K562 (cell line): ENCODE measurements around the gene TUT4. TPM values are rescaled to one million over a fixed set of nuclear protein-coding genes. Genes with fewer than 3 reads are reported as not detected.

Experiments
- ATAC-seq: fragments of 200-7000 bp; cut with Tn5 transposase; 3 replicates; pipeline ENCODE4 v1.9.1; 2020; ENCODE audit warnings: moderate library complexity
- BruUV-seq: library from RNA; stranded (reverse); fragments of 400-500 nt; replicated peaks from 2 replicates; lab custom pipeline; 2021; lab: Mats Ljungman, UMichigan
- CTCF ChIA-PET: fragments of 300-600 bp; formaldehyde crosslinking; extraction: SDS; loops from one replicate; lab custom pipeline; 2021; ENCODE audit warnings: low intra/inter-chr PET ratio; lab: Yijun Ruan, JAX
- POLR2A ChIA-PET: fragments of 300-600, 350-650 bp; sonication (Branson Sonifier 250); formaldehyde crosslinking; extraction: SDS; loops from one replicate; lab custom pipeline; 2021; ENCODE audit warnings: antibody characterized with exemption, inconsistent platforms; lab: Yijun Ruan, JAX
- DNase-seq, 4 experiments: peaks; one replicate each; pipeline versions ENCODE4 v3.0.0 to v3.0.0-alpha.2; 2011 to 2018; ENCODE audit warnings: low spot score in 3 of 4, mixed read lengths in 3 of 4; ENCODE audit errors: extremely low read depth in 1 of 4
- FAIRE-seq: peaks from 2 replicates; lab custom pipeline; 2011; peaks lifted over from hg19 to GRCh38; lab: Jason Lieb, UNC
- H2AFZ ChIP-seq: 2 replicates; pipeline ENCODE4 v1.6.0; 2011; ENCODE audit warnings: low read depth, low read length, control low read depth, inconsistent platforms
- H3K27ac ChIP-seq: fragments of 200-600 bp; 3 replicates; pipeline ENCODE4 v1.8.0; 2011; ENCODE audit warnings: low read depth, mild to moderate bottlenecking, control low read depth, inconsistent platforms, low read length, moderate library complexity, mixed read lengths; ENCODE audit errors: extremely low read depth
- H3K27me3 ChIP-seq, 2 experiments: fragments of 300-600 bp in 1 of 2; 2 replicates in 1 of 2; 3 replicates in 1 of 2; pipeline versions ENCODE4 v1.6.0 to v1.8.0; 2011; ENCODE audit warnings: inconsistent platforms in 2 of 2, low read length in 2 of 2, mild to moderate bottlenecking in 1 of 2, mixed read lengths in 1 of 2, moderate library complexity in 1 of 2; ENCODE audit not compliant: control insufficient read depth in 2 of 2, insufficient read depth in 2 of 2
- H3K36me3 ChIP-seq: fragments of 300-600 bp; 3 replicates; pipeline ENCODE4 v1.8.0; 2011; ENCODE audit warnings: mild to moderate bottlenecking, low read length, inconsistent platforms; ENCODE audit not compliant: control insufficient read depth, insufficient read depth
- H3K4me1 ChIP-seq, 2 experiments: fragments of 200-600 bp in 1 of 2; replicated peaks in 1 of 2; 2 replicates in 1 of 2; 3 replicates in 1 of 2; pipeline versions ENCODE4 v1.5.1 to v1.8.0; 2011; ENCODE audit warnings: inconsistent platforms in 2 of 2, low read length in 2 of 2, mild to moderate bottlenecking in 1 of 2, mixed read lengths in 1 of 2, moderate library complexity in 1 of 2; ENCODE audit not compliant: control insufficient read depth in 2 of 2, insufficient read depth in 2 of 2
- H3K4me2 ChIP-seq: 2 replicates; pipeline ENCODE4 v1.6.1; 2011; ENCODE audit warnings: low read length, control low read depth, inconsistent platforms, mixed read lengths; ENCODE audit not compliant: insufficient read depth
- H3K4me3 ChIP-seq: fragments of 200-600 bp; sonication (generic), shearing (Covaris generic); 2 replicates; pipeline ENCODE4 v1.5.1; 2016; ENCODE audit warnings: control low read depth, inconsistent platforms
- H3K79me2 ChIP-seq: fragments of 200-600 bp; 3 replicates; pipeline ENCODE4 v1.8.0; 2011; ENCODE audit warnings: low read length, inconsistent platforms; ENCODE audit not compliant: control insufficient read depth, insufficient read depth
- H3K9ac ChIP-seq, 2 experiments: 2 replicates each; pipeline versions ENCODE4 v1.6.0 to v1.6.1; 2011; ENCODE audit warnings: low read depth in 2 of 2, low read length in 2 of 2, control low read depth in 1 of 2, inconsistent platforms in 1 of 2, mild to moderate bottlenecking in 1 of 2, mixed read lengths in 1 of 2; ENCODE audit not compliant: insufficient read depth in 1 of 2
- H3K9me1 ChIP-seq: one replicate; pipeline ENCODE4 v1.6.0; 2011; ENCODE audit warnings: inconsistent platforms, mild to moderate bottlenecking, low read length, moderate library complexity; ENCODE audit not compliant: control insufficient read depth, insufficient read depth
- H3K9me3 ChIP-seq: replicated peaks from 2 replicates; pipeline ENCODE4 v1.5.1; 2011; ENCODE audit warnings: low read depth, low read length, inconsistent platforms; ENCODE audit not compliant: control insufficient read depth, insufficient read depth
- H4K20me1 ChIP-seq: replicated peaks from 2 replicates; pipeline ENCODE4 v1.6.1; 2011; ENCODE audit warnings: low read length, inconsistent platforms, mixed read lengths; ENCODE audit not compliant: control insufficient read depth, insufficient read depth
- ARNT ChIP-seq, 2 experiments: fragments of 450-650 bp; IDR thresholded peaks; 2 replicates each; pipeline ENCODE4 v1.6.1; 2016; ENCODE audit warnings: mild to moderate bottlenecking in 1 of 2
- CEBPB ChIP-seq: fragments of 450-650 bp; IDR thresholded peaks from 2 replicates; pipeline ENCODE4 v1.6.1; 2016; ENCODE audit warnings: missing genetic modification characterization, missing compliant biosample characterization
- CEBPG ChIP-seq, 3 experiments: fragments of 200-800 bp in 1 of 3; sonication (Bioruptor generic) in 1 of 3; sonication (generic) in 1 of 3; formaldehyde crosslinking in 1 of 3; IDR thresholded peaks in 2 of 3; conservative IDR thresholded peaks in 1 of 3; 2 replicates each; pipeline versions ENCODE4 v1.6.1 to v1.8.0; 2016 to 2022; ENCODE audit warnings: missing compliant biosample characterization in 2 of 3, missing genetic modification characterization in 2 of 3, mild to moderate bottlenecking in 1 of 3, missing genetic modification reagents in 1 of 3
- CXXC5 ChIP-seq: fragments of 250-450 bp; sonication (Bioruptor Pico); IDR thresholded peaks from 2 replicates; pipeline ENCODE4 v1.8.0; 2022; ENCODE audit warnings: inconsistent platforms, mild to moderate bottlenecking, moderate library complexity
- GATAD2A ChIP-seq: fragments of 450-650 bp; IDR thresholded peaks from 2 replicates; pipeline ENCODE4 v1.6.1; 2017
- KAT7 ChIP-seq: sonication (generic); formaldehyde crosslinking; IDR thresholded peaks from 2 replicates; pipeline ENCODE4 v1.8.0; 2022; ENCODE audit warnings: missing genetic modification reagents, mild to moderate bottlenecking, borderline replicate concordance
- NCOR1 ChIP-seq: fragments of 450-650 bp; IDR thresholded peaks from 2 replicates; pipeline ENCODE4 v1.6.1; 2016; ENCODE audit warnings: mild to moderate bottlenecking, moderate library complexity
- PCBP1 ChIP-seq: fragments of 200-400 bp; formaldehyde crosslinking; IDR thresholded peaks from 2 replicates; pipeline ENCODE4 v1.6.1; 2018; ENCODE audit warnings: mild to moderate bottlenecking, low read depth, low read length; ENCODE audit not compliant: poor library complexity, severe bottlenecking
- PREB ChIP-seq: sonication (generic); formaldehyde crosslinking; IDR thresholded peaks from 2 replicates; pipeline ENCODE4 v1.8.1; 2023; ENCODE audit warnings: mild to moderate bottlenecking, missing genetic modification reagents
- ZHX1 ChIP-seq: fragments of 150-350 bp; conservative IDR thresholded peaks from 2 replicates; pipeline ENCODE4 v1.6.1; 2014; ENCODE audit warnings: low read length
- ZNF165 ChIP-seq: fragments of 250-450 bp; sonication (Bioruptor Pico); IDR thresholded peaks from 2 replicates; pipeline ENCODE4 v1.4.0; 2020; ENCODE audit warnings: borderline replicate concordance
- WGBS: fragments of 100-300 bp; shearing (Covaris generic); methylation state at CpG from one replicate; pipeline ENCODE4 v1.1.6; 2016; ENCODE audit warnings: low coverage, mixed read lengths; ENCODE audit not compliant: insufficient coverage; ENCODE audit errors: missing lambda C conversion rate; 5-methylcytosine and 5-hydroxymethylcytosine counted together
- in situ Hi-C: fragments of 300-500 bp; cut with MboI; formaldehyde crosslinking; loops from 4 replicates; pipeline ENCODE4 v1.15.0; 2018; ENCODE audit warnings: inconsistent platforms, mixed read lengths
- intact Hi-C: fragments of 100-400 bp; cut with micrococcal nuclease; formaldehyde crosslinking; loops from 2 replicates; pipeline ENCODE4 v1.14.2; 2022
- polyA plus RNA-seq, 8 experiments: library from polyadenylated mRNA; depleted of rRNA in 4 of 8; stranded (reverse) in 5 of 8; unstranded in 3 of 8; fragments of >200 nt; fragmentation: Nextera tagmentation in 2 of 8; fragmentation: Illumina TruSeq in 1 of 8; extraction: Ambion mirVana in 2 of 8; extraction: Trizol in 1 of 8; gene quantifications; 2 replicates each; pipeline versions ENCODE4 v1.2.1 to v1.2.3, GENCODE V29; 2011 to 2014; ENCODE audit warnings: inconsistent platforms in 1 of 8, missing spikeins in 1 of 8
- total RNA-seq, 7 experiments: library from RNA; depleted of rRNA in 6 of 7; stranded (reverse); fragments of >200 nt in 6 of 7; fragmentation: Illumina TruSeq in 2 of 7; extraction: Trizol in 2 of 7; gene quantifications; 2 replicates each; pipeline versions ENCODE4 v1.2.1 to v1.2.3, GENCODE V29; 2011 to 2021; ENCODE audit warnings: low replicate concordance in 1 of 7
- TF ChIP-seq, protein P1 (sequence below): fragments of 250-450 bp; sonication (Bioruptor Pico); IDR thresholded peaks from 2 replicates; pipeline ENCODE4 v1.9.0; 2021; ENCODE audit warnings: mild to moderate bottlenecking, inconsistent platforms

The TUT4 gene
- total and polyA plus RNA-seq, 9 of the 15 experiments (the other 6 are each of a cell fraction or from before 2014, with no cell fraction given) = 15.8 to 53.5 (median 36.7) TPM

DNA sequence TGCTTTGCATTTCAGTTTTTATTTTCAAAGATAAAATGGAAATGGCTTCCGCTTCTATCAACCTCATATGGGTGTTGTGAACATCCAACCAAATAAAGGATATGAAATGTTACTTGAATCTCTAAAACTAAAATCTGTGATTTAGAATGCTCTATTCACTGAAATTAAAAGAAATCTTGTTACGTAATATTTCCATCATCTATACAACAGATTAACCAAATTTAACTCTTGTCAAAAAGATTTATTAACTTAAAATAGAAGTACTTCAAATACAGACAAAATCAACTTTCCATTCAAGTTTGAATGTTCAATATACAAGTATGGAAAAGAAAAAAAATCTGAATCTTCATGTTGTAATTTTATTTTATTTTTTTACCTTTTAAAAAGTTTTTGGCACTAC, 129.8 kb downstream of the TUT4 start:
- 93% methylated on average over 2 of the region's 2 CpGs for WGBS
- TF ChIP-seq, protein P1, sequence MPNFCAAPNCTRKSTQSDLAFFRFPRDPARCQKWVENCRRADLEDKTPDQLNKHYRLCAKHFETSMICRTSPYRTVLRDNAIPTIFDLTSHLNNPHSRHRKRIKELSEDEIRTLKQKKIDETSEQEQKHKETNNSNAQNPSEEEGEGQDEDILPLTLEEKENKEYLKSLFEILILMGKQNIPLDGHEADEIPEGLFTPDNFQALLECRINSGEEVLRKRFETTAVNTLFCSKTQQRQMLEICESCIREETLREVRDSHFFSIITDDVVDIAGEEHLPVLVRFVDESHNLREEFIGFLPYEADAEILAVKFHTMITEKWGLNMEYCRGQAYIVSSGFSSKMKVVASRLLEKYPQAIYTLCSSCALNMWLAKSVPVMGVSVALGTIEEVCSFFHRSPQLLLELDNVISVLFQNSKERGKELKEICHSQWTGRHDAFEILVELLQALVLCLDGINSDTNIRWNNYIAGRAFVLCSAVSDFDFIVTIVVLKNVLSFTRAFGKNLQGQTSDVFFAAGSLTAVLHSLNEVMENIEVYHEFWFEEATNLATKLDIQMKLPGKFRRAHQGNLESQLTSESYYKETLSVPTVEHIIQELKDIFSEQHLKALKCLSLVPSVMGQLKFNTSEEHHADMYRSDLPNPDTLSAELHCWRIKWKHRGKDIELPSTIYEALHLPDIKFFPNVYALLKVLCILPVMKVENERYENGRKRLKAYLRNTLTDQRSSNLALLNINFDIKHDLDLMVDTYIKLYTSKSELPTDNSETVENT (CRISPR knock-in tag) = no peak
- no peak for TF ChIP-seq NCOR1
- no peak for TF ChIP-seq ZHX1
- no peak for TF ChIP-seq PREB
- TF ChIP-seq GATAD2A = no peak
- no peak for TF ChIP-seq KAT7 (CRISPR knock-in tag)
- peak; percentile 72; the same call in 1 of the 2 replicates for TF ChIP-seq CEBPB
- TF ChIP-seq PCBP1 = no peak
- TF ChIP-seq CEBPG (CRISPR knock-in tag; IDR thresholded peaks at IDR 0.05) = no peak
- TF ChIP-seq CEBPG (tag; conservative IDR thresholded peaks at IDR 0.05 in 1 of 2, IDR thresholded peaks at IDR 0.05 in 1 of 2) = peak; percentile 50 to 81; a peak in 3 of 4 replicates
- no peak for TF ChIP-seq ZNF165 (CRISPR knock-in tag)
- TF ChIP-seq ARNT (IDR thresholded peaks at IDR 0.05) = no peak
- no peak for TF ChIP-seq CXXC5 (CRISPR knock-in tag)
- Histone ChIP-seq H3K4me3 (no peak overlapping the region), H3K9me3 (no peaks in the 10 kb centered on the region), H3K79me2 (no peaks in the 10 kb centered on the region), H3K4me2 (no peak overlapping the region), H3K9me1 (no peaks in the 10 kb centered on the region), H3K27me3 (no peaks in the 10 kb centered on the region), H4K20me1 (no peaks in the 10 kb centered on the region), H2AFZ (no peak overlapping the region), H3K4me1 (peaks cover 0 to 21% of the 10 kb centered on the region in 2 experiments; a peak in 4 of 5 replicates), H3K27ac (no peak overlapping the region), H3K36me3 (peaks cover 60% of the 10 kb centered on the region), H3K9ac (no peak overlapping the region)
- DNase-seq (no peak), ATAC-seq (no peak), FAIRE-seq (no peak)
- no TSS peak for BruUV-seq
- ChIA-PET CTCF (no interaction called here), POLR2A (interaction anchor here (0.5 to 2.1 kb wide), 5 partner anchors 10 to 239 kb away, joined by 3 to 10 read pairs (median 4); no protein-coding TSS in a partner anchor)
- intact Hi-C loops = no loop called here
- in situ Hi-C loops = no loop called here
